DMS153 (cell line): ENCODE data around the gene SLC23A1.
"Not testable (repeated sequence)": the region's sequence is repeated elsewhere in the genome, so short reads cannot be mapped to it uniquely, and the experiment has no call there.

Source experiments
- DNase-seq: peaks from one replicate; lab custom pipeline; 2025; lab: John Stamatoyannopoulos, UW

The SLC23A1 gene

GRCh38 chr5:139383275-139383992 is at the start of gene SLC23A1:
Gene SLC23A1 (minus strand): TSS chr5:139383297. CDS start chr5:139383253, 44 bp downstream.
- no peak for DNase-seq

GRCh38 chr5:139431706-139432105 is 48.6 kb upstream of the SLC23A1 start:
- DNase-seq, result no peak

GRCh38 chr5:139430015-139430414 is 46.9 kb upstream of the SLC23A1 start:
- no peak for DNase-seq

GRCh38 chr5:139426203-139426885 is 43.2 kb upstream of the SLC23A1 start:
- no peak for DNase-seq

GRCh38 chr5:139425497-139425896 is 42.4 kb upstream of the SLC23A1 start:
- DNase-seq, result no peak

GRCh38 chr5:139422307-139422893 is 39.3 kb upstream of the SLC23A1 start:
- DNase-seq, result peak; percentile 12

GRCh38 chr5:139419226-139420192 is 36.4 kb upstream of the SLC23A1 start:
- DNase-seq, result no peak

- no peak for DNase-seq
These were observed 35.7 kb upstream of the SLC23A1 start for GRCh38 chr5:139418793-139419192.

GRCh38 chr5:139417214-139417613 is 34.1 kb upstream of the SLC23A1 start:
- no peak for DNase-seq

- DNase-seq, result no peak
These were observed 33.6 kb upstream of the SLC23A1 start for GRCh38 chr5:139416651-139417050.

GRCh38 chr5:139415869-139416268 is 32.8 kb upstream of the SLC23A1 start:
- DNase-seq, result no peak

GRCh38 chr5:139415221-139415861 is 32.2 kb upstream of the SLC23A1 start:
- no peak for DNase-seq

- DNase-seq, result no peak
These were observed 31.6 kb upstream of the SLC23A1 start for GRCh38 chr5:139414581-139415130.

- DNase-seq, result no peak
These were observed 30.9 kb upstream of the SLC23A1 start for GRCh38 chr5:139413963-139414362.

GRCh38 chr5:139413153-139413552 is 30.1 kb upstream of the SLC23A1 start:
- no peak for DNase-seq

- no peak for DNase-seq
These were observed 28.1 kb upstream of the SLC23A1 start for GRCh38 chr5:139410993-139411828.

GRCh38 chr5:139410121-139410992 is 27.3 kb upstream of the SLC23A1 start:
- no peak for DNase-seq

GRCh38 chr5:139409116-139409515 is 26.0 kb upstream of the SLC23A1 start:
- DNase-seq, result not testable (repeated sequence)

- DNase-seq, result no peak
These were observed 25.1 kb upstream of the SLC23A1 start for GRCh38 chr5:139408191-139408590.
